PFSK-1 (cell line): Measurements from ENCODE around the gene RGS6.

Experiments used
- FOXP2 ChIP-seq: optimal IDR thresholded peaks from 2 replicates; pipeline ENCODE3; 2011; ENCODE audit warnings: borderline replicate concordance, control low read depth, inconsistent platforms; ENCODE audit not compliant: insufficient read depth; ENCODE audit errors: extremely low read length, extremely low read depth
- POLR2AphosphoS5 ChIP-seq: IDR thresholded peaks from 2 replicates; pipeline ENCODE4 v1.6.1; 2012; ENCODE audit warnings: low read depth, mild to moderate bottlenecking, control low read depth, low read length, moderate library complexity
- SIN3A ChIP-seq: IDR thresholded peaks from 2 replicates; pipeline ENCODE4 v1.6.1; 2012; ENCODE audit warnings: mild to moderate bottlenecking, low read length, moderate library complexity, borderline replicate concordance; ENCODE audit not compliant: insufficient read depth
- TAF1 ChIP-seq: IDR thresholded peaks from 2 replicates; pipeline ENCODE4 v1.6.1; 2012; ENCODE audit warnings: low read length, control low read depth, borderline replicate concordance; ENCODE audit not compliant: insufficient read depth
- TF ChIP-seq, protein P1 (sequence below), 2 experiments: IDR thresholded peaks; 2 replicates each; pipeline versions ENCODE4 v1.6.1 to v1.8.0; 2011 to 2012; ENCODE audit warnings: low read depth in 2 of 2, low read length in 2 of 2, control low read depth in 1 of 2, inconsistent platforms in 1 of 2, mild to moderate bottlenecking in 1 of 2, moderate library complexity in 1 of 2; ENCODE audit not compliant: insufficient read depth in 1 of 2

Gene RGS6

DNA sequence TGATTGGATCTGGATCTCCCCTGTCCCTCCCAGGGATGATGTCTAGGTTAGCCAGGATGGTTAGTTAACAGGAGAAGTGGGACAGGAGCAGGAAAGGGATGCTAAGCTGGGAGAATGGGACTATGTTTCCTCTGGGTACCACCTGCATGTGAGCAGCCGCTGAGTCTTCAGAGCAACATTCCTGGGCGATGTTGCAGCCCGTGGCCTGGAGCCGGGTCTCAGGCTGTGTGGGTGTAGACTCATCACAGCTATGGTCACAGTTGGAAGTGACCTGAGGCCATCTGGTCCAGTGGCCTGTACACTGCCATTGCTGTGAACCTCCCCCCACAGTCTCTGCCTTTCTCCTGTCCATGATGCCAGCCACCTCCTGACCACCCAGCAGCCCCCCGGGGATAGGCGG is 539.1 kb downstream of the RGS6 start:
- no peak for TF ChIP-seq TAF1
- TF ChIP-seq FOXP2: no peak
- TF ChIP-seq, protein P1, sequence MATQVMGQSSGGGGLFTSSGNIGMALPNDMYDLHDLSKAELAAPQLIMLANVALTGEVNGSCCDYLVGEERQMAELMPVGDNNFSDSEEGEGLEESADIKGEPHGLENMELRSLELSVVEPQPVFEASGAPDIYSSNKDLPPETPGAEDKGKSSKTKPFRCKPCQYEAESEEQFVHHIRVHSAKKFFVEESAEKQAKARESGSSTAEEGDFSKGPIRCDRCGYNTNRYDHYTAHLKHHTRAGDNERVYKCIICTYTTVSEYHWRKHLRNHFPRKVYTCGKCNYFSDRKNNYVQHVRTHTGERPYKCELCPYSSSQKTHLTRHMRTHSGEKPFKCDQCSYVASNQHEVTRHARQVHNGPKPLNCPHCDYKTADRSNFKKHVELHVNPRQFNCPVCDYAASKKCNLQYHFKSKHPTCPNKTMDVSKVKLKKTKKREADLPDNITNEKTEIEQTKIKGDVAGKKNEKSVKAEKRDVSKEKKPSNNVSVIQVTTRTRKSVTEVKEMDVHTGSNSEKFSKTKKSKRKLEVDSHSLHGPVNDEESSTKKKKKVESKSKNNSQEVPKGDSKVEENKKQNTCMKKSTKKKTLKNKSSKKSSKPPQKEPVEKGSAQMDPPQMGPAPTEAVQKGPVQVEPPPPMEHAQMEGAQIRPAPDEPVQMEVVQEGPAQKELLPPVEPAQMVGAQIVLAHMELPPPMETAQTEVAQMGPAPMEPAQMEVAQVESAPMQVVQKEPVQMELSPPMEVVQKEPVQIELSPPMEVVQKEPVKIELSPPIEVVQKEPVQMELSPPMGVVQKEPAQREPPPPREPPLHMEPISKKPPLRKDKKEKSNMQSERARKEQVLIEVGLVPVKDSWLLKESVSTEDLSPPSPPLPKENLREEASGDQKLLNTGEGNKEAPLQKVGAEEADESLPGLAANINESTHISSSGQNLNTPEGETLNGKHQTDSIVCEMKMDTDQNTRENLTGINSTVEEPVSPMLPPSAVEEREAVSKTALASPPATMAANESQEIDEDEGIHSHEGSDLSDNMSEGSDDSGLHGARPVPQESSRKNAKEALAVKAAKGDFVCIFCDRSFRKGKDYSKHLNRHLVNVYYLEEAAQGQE (IDR thresholded peaks at IDR 0.05; ENCODE audit: insufficient read depth in 1 of 2, low read depth in 2 of 2, low read length in 2 of 2): no peak
- no peak for TF ChIP-seq SIN3A
- no peak for TF ChIP-seq POLR2AphosphoS5

DNA sequence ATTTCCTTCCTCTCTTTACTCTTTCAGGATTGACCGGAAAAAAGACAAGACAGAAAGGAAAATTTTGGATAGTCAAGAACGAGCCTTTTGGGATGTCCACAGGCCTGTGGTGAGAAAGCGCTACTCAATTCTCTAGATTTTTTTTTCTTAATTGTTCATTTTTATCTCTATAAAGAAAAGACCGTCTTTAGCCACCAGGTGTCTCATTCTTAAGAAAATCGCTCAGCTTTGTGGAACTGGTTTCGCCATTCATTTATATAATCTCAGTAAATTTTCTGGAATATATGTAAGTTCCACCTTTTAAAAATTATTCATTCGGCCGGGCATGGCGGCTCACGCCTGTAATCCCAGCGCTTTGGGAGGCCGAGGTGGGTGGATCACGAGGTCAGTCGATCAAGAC is 540.6 kb downstream of the RGS6 start:
- TF ChIP-seq SIN3A (no peak), TAF1 (no peak), FOXP2 (no peak), POLR2AphosphoS5 (no peak)
- TF ChIP-seq, protein P1 (IDR thresholded peaks at IDR 0.05; ENCODE audit: insufficient read depth in 1 of 2, low read depth in 2 of 2, low read length in 2 of 2): no peak

DNA sequence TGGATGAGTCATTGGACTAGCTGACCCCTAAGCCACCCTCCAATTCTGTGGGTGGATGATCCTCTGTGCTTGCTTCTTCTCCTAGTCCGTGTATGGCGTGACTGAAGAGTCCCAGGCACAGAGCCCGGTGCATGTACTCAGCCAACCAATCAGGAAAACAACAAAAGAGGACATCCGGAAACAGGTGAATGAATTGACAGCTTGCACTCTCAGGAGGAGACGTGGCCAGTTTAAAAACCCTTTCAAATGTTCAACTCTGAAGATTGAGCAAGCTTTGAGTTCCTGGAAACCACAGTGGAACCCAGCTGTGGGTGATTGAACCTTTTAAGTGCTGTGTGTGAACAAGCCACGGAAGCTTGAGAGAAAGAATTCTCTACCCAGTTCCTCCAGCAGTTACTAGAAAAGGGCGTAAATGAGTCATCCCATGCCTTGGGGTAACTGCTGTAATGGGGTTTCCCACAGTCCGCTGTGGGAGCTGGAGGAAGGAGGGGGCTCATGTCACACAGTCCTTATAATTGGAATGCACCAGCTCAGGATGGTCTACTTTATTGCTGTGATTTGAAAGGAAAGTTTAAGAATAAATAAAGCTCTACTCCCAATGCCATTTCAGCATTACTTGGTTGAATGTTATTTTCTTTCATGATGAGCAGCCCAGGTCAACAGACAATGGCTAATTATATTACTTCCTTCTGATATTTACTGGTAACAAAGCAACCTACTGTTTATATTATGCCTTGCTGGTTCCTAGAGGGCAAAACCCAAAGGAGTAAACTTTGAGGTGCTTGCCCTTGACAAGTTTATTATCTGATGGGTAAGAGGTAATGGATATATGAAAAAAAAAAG is 544.6 kb downstream of the RGS6 start:
- no peak for TF ChIP-seq FOXP2
- TF ChIP-seq POLR2AphosphoS5: no peak
- no peak for TF ChIP-seq TAF1
- TF ChIP-seq, protein P1 (IDR thresholded peaks at IDR 0.05; ENCODE audit: insufficient read depth in 1 of 2, low read depth in 2 of 2, low read length in 2 of 2): no peak

DNA sequence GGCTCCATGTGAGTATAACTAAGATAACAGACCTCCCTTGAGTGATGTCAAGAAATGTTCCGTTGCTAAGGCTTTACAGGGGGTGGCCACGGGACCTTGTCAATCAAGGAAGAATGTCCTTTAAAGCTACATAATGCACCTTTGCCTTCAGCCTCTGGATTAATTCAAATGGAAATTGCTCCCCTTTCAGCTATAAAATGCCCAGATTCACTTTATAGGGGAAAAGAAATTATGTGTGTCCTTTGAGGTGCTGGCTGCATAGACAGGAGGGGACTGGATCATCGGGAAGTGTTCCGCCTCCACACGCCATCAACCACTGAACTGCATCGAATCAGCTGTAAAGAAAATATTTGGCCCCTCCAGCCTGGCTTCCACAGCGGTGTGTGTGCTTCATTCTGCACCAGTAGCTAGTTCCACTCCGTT is 546.3 kb downstream of the RGS6 start:
- TF ChIP-seq SIN3A (no peak), TAF1 (no peak), POLR2AphosphoS5 (no peak), FOXP2 (no peak)
- TF ChIP-seq, protein P1 (IDR thresholded peaks at IDR 0.05; ENCODE audit: insufficient read depth in 1 of 2, low read depth in 2 of 2, low read length in 2 of 2): no peak
